CD4-positive, alpha-beta T cell treated with Interleukin-15 for 4 hours (primary cell): ENCODE results near the gene FES.
"Not testable (repeated sequence)": the region's sequence is repeated elsewhere in the genome, so short reads cannot be mapped to it uniquely, and the experiment has no call there.

Experiments used
- DNase-seq: peaks from one replicate; pipeline ENCODE4 v3.0.0-alpha.2; 2020; ENCODE audit warnings: low spot score

The FES gene

GRCh38 chr15:90860942-90861675 lies 23.2 kb upstream of the FES start:
- DNase-seq: no peak

GRCh38 chr15:90862487-90862886 lies 21.8 kb upstream of the FES start:
- no peak for DNase-seq

GRCh38 chr15:90862964-90863778 lies 21.1 kb upstream of the FES start:
- no peak for DNase-seq

- no peak for DNase-seq
These were observed 20.3 kb upstream of the FES start for GRCh38 chr15:90863987-90864386.

GRCh38 chr15:90864507-90864906 lies 19.8 kb upstream of the FES start:
- DNase-seq: no peak

- DNase-seq: no peak
These were observed 18.6 kb upstream of the FES start for GRCh38 chr15:90865702-90866101.

- DNase-seq: no peak
These were observed 18.1 kb upstream of the FES start for GRCh38 chr15:90866161-90866715.

- DNase-seq: no peak
These were observed 17.5 kb upstream of the FES start for GRCh38 chr15:90866800-90867199.

- no peak for DNase-seq
These were observed 16.0 kb upstream of the FES start, which contains the start of gene FURIN for GRCh38 chr15:90868261-90868689. Gene FURIN, plus strand, starts transcription at chr15:90868588. Its CDS starts 7,153 bp downstream, at chr15:90875741.

GRCh38 chr15:90869140-90869541 lies 15.2 kb upstream of the FES start:
- DNase-seq: no peak

- DNase-seq: peak; percentile 33
These were observed 14.5 kb upstream of the FES start for GRCh38 chr15:90869601-90870353.

- no peak for DNase-seq
These were observed 13.8 kb upstream of the FES start for GRCh38 chr15:90870354-90871138.

GRCh38 chr15:90871139-90871715 lies 13.1 kb upstream of the FES start:
- DNase-seq: no peak

GRCh38 chr15:90871716-90872485 lies 12.4 kb upstream of the FES start:
- DNase-seq: no peak

GRCh38 chr15:90872486-90873184 lies 11.7 kb upstream of the FES start:
- DNase-seq: peak; percentile 33

- DNase-seq: no peak
These were observed 10.8 kb upstream of the FES start for GRCh38 chr15:90873488-90873997.

- DNase-seq: no peak
These were observed 10.2 kb upstream of the FES start for GRCh38 chr15:90873998-90874605.

- not testable (repeated sequence) for DNase-seq
These were observed 9.3 kb upstream of the FES start for GRCh38 chr15:90874986-90875385.

- no peak for DNase-seq
These were observed 8.7 kb upstream of the FES start for GRCh38 chr15:90875549-90875981.
